GM18858 (cell line): Measurements from ENCODE around the gene ENTREP1.
"Not testable (repeated sequence)": the region's sequence is repeated elsewhere in the genome, so short reads cannot be mapped to it uniquely, and the experiment has no call there.

Source experiments
- ATAC-seq: cut with Tn5 transposase; IDR thresholded peaks from one replicate; pipeline ENCODE4 v1.9.1; 2021; ENCODE audit not compliant: unreplicated experiment

Gene ENTREP1

GRCh38 chr9:69397384-69398214 lies 72.6 kb downstream of the ENTREP1 start:
- ATAC-seq, result no peak

- no peak for ATAC-seq
Observed at GRCh38 chr9:69400470-69400869, 75.5 kb downstream of the ENTREP1 start.

GRCh38 chr9:69409936-69410335 lies 84.9 kb downstream of the ENTREP1 start:
- ATAC-seq, result not testable (repeated sequence)

GRCh38 chr9:69411246-69411645 lies 86.2 kb downstream of the ENTREP1 start:
- ATAC-seq, result no peak

GRCh38 chr9:69411931-69412740 lies 87.1 kb downstream of the ENTREP1 start:
- ATAC-seq, result no peak

- no peak for ATAC-seq
Observed at GRCh38 chr9:69412741-69413150, 87.7 kb downstream of the ENTREP1 start.

- ATAC-seq, result no peak
Observed at GRCh38 chr9:69420611-69421270, 95.7 kb downstream of the ENTREP1 start.

- peak; percentile 62 for ATAC-seq
Observed at GRCh38 chr9:69421908-69422801, 97.1 kb downstream of the ENTREP1 start.

GRCh38 chr9:69425136-69425801 lies 100.3 kb downstream of the ENTREP1 start:
- ATAC-seq, result no peak

- ATAC-seq, result no peak
Observed at GRCh38 chr9:69427286-69427685, 102.3 kb downstream of the ENTREP1 start.

GRCh38 chr9:69428017-69428785 lies 103.2 kb downstream of the ENTREP1 start:
- no peak for ATAC-seq

GRCh38 chr9:69429281-69429680 lies 104.3 kb downstream of the ENTREP1 start:
- ATAC-seq, result no peak

GRCh38 chr9:69430206-69430605 lies 105.2 kb downstream of the ENTREP1 start:
- ATAC-seq, result no peak

GRCh38 chr9:69431203-69431602 lies 106.2 kb downstream of the ENTREP1 start:
- no peak for ATAC-seq

- ATAC-seq, result no peak
Observed at GRCh38 chr9:69431777-69432176, 106.8 kb downstream of the ENTREP1 start.

- no peak for ATAC-seq
Observed at GRCh38 chr9:69432623-69433022, 107.6 kb downstream of the ENTREP1 start.

- ATAC-seq, result no peak
Observed at GRCh38 chr9:69433392-69433791, 108.4 kb downstream of the ENTREP1 start.

GRCh38 chr9:69433968-69434367 lies 109.0 kb downstream of the ENTREP1 start:
- no peak for ATAC-seq

- ATAC-seq, result not testable (repeated sequence)
Observed at GRCh38 chr9:69439654-69440053, 114.6 kb downstream of the ENTREP1 start.
